ENCODE data around the gene GPLD1.
A peak's percentile ranks its signal among the peaks of the same experiment; 100 is the strongest.

Gene GPLD1

DNA sequence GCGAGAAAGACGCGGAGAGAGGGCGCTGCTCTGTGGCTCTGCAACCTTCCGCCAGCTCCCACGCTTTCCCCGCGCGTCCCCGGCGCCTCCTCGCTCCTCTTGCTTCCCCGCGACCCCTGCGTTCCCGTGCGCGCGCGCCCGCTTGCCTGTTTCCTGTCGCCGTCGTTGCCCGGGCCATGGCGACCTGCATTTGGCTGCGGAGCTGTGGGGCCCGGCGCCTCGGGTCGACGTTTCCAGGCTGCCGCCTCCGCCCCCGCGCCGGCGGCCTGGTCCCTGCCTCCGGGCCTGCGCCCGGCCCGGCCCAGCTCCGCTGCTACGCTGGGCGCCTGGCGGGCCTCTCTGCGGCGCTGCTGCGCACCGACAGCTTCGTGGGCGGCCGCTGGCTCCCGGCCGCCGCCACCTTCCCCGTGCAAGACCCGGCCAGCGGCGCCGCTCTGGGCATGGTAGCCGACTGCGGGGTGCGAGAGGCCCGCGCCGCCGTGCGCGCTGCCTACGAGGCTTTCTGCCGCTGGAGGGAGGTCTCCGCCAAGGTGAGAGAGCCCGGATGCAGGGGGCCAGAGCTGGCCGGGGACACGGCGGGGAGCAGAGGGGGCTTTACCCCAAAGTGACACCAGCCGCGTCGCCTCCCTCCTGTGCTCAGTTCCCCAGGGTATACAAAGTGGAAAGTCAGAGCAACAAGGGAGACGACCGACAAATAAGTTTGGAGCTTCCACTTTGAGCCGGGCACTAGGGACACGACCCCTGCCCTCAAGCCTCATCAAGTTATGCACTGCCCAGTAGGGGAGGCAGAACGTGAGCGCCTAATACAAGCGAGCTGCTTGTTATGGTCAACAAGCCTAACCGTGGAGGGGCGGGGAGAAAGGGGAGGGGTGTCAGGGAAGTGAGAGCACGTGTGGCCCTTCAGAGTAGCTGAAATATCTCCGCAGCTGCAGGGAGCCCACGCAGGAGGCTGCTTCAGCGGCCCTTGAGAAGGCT lies 5.7 kb upstream of the GPLD1 start, which contains the start of gene ALDH5A1:
TSS of gene ALDH5A1 (plus strand) at position 149 of the 975 bp plus-strand sequence. CDS start at position 177, 28 bp downstream.
- Histone ChIP-seq H3K9me2 (replicated peaks; ENCODE audit: control insufficient read depth, low read length) (no peaks in the 10 kb centered on the region), H3K9me3 (ENCODE audit: control insufficient read depth, insufficient read depth, low read length) (no peaks in the 10 kb centered on the region), H3K36me3 (ENCODE audit: control insufficient read depth, low read length) (peaks cover 18% of the 10 kb centered on the region), H3K27ac (ENCODE audit: low read depth, low read length) (peak within 1 kb of the TSS; percentile 55), H3K4me2 (ENCODE audit: low read length) (peak within 1 kb of the TSS; percentile 89), H3K79me2 (ENCODE audit: control insufficient read depth, low read length) (no peaks in the 10 kb centered on the region), H3K27me3 (ENCODE audit: control insufficient read depth, low read length) (no peaks in the 10 kb centered on the region), H4K20me1 (ENCODE audit: control insufficient read depth, insufficient read depth, low read depth, low read length) (no peaks in the 10 kb centered on the region), H3F3A (ENCODE audit: control insufficient read depth, insufficient read depth) (no peaks in the 10 kb centered on the region), H3K4me3 (ENCODE audit: low read length) (peak within 1 kb of the TSS; percentile 86), H3K4me1 (ENCODE audit: control insufficient read depth, low read length) (peaks cover 34% of the 10 kb centered on the region)
- TF ChIP-seq, protein P1, sequence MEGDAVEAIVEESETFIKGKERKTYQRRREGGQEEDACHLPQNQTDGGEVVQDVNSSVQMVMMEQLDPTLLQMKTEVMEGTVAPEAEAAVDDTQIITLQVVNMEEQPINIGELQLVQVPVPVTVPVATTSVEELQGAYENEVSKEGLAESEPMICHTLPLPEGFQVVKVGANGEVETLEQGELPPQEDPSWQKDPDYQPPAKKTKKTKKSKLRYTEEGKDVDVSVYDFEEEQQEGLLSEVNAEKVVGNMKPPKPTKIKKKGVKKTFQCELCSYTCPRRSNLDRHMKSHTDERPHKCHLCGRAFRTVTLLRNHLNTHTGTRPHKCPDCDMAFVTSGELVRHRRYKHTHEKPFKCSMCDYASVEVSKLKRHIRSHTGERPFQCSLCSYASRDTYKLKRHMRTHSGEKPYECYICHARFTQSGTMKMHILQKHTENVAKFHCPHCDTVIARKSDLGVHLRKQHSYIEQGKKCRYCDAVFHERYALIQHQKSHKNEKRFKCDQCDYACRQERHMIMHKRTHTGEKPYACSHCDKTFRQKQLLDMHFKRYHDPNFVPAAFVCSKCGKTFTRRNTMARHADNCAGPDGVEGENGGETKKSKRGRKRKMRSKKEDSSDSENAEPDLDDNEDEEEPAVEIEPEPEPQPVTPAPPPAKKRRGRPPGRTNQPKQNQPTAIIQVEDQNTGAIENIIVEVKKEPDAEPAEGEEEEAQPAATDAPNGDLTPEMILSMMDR (IDR thresholded peaks at IDR 0.05; ENCODE audit: low read depth, low read length, poor library complexity, severe bottlenecking) = peak; percentile 29
- TF ChIP-seq EZH2phosphoT487 (IDR thresholded peaks at IDR 0.05; ENCODE audit: borderline replicate concordance, low read length) = no peak

DNA sequence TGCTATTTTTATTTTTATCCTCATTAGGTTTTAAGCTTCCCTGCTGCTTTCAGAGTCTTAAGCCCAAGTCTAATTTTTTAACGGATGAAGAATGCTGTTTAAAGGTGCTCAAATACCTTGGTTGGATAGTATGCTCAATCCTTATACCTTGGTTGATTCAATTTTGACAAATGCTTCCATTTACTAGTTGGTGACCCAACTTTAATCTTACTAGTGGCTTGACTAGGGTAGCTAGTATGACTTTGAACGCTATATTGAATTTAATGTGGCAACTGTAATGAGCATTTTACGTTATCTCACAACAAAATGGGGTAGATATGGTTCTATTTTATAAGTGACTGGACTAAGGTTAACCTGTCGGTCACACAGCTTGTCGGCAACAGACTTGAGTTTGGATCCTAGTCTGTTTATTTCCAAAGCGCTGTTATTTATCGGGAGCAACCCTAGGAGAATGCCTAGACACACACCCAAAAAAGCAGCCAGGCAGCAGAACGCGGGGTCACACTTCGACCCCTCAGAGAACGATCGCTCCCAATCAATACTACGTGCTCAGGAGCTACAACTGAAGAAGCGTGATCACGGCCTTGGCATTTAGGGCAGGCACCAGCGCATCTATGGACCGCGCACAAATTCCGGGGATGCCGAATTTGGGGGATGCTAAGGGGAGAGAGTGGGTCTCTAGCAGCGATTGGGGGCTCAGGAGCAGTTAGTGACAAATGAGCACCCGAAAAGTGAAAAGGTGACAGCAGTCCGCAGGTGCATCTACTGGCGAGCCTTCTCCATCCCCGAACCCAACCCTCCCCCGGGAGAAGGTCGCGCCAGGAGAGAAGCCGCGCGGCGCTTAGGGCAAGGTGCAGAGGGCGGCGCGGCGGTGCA lies 4.8 kb upstream of the GPLD1 start:
- Histone ChIP-seq H3K79me2 (ENCODE audit: control insufficient read depth, low read length) (no peaks in the 10 kb centered on the region), H4K20me1 (ENCODE audit: control insufficient read depth, insufficient read depth, low read depth, low read length) (no peaks in the 10 kb centered on the region), H3K4me3 (ENCODE audit: low read length) (peak overlapping the region; percentile 86), H3K27me3 (ENCODE audit: control insufficient read depth, low read length) (no peaks in the 10 kb centered on the region), H3K4me1 (ENCODE audit: control insufficient read depth, low read length) (peaks cover 34% of the 10 kb centered on the region), H3F3A (ENCODE audit: control insufficient read depth, insufficient read depth) (no peaks in the 10 kb centered on the region), H3K36me3 (ENCODE audit: control insufficient read depth, low read length) (peaks cover 18% of the 10 kb centered on the region), H3K9me3 (ENCODE audit: control insufficient read depth, insufficient read depth, low read length) (no peaks in the 10 kb centered on the region), H3K9me2 (replicated peaks; ENCODE audit: control insufficient read depth, low read length) (no peaks in the 10 kb centered on the region), H3K4me2 (ENCODE audit: low read length) (peak overlapping the region; percentile 89), H3K27ac (ENCODE audit: low read depth, low read length) (peak overlapping the region; percentile 55)
- TF ChIP-seq, protein P1 (IDR thresholded peaks at IDR 0.05; ENCODE audit: low read depth, low read length, poor library complexity, severe bottlenecking) = no peak
- TF ChIP-seq EZH2phosphoT487 (IDR thresholded peaks at IDR 0.05; ENCODE audit: borderline replicate concordance, low read length) = no peak

DNA sequence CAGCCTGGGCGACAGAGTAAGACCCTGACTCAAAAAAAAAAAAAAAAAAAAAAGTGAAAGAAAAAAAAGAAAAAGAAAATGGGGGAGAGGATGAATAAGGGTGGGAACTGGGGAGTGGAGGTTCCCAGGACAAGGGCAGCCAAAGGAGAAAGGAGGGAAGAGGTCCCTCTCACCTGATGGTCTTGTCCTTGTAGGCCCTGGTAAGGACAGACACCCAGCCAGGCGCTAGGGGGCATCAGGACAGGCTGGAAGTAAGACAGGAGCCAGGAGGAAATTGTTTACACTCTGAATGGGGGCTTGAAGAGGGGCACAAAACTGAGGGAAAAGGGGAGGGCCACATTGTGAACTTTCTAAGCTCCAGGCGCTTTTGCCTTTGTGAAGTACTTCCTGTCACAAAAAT lies 3.1 kb upstream of the GPLD1 start:
- no peak for TF ChIP-seq EZH2phosphoT487 (IDR thresholded peaks at IDR 0.05; ENCODE audit: borderline replicate concordance, low read length)
- TF ChIP-seq, protein P1 (IDR thresholded peaks at IDR 0.05; ENCODE audit: low read depth, low read length, poor library complexity, severe bottlenecking) = peak; percentile 53
- Histone ChIP-seq H3K36me3 (ENCODE audit: control insufficient read depth, low read length) (peaks cover 9% of the 10 kb centered on the region), H3K4me2 (ENCODE audit: low read length) (no peak overlapping the region), H3K9me3 (ENCODE audit: control insufficient read depth, insufficient read depth, low read length) (no peaks in the 10 kb centered on the region), H3K4me3 (ENCODE audit: low read length) (no peak overlapping the region), H3K27me3 (ENCODE audit: control insufficient read depth, low read length) (no peaks in the 10 kb centered on the region), H4K20me1 (ENCODE audit: control insufficient read depth, insufficient read depth, low read depth, low read length) (no peaks in the 10 kb centered on the region), H3F3A (ENCODE audit: control insufficient read depth, insufficient read depth) (no peaks in the 10 kb centered on the region), H3K79me2 (ENCODE audit: control insufficient read depth, low read length) (no peaks in the 10 kb centered on the region), H3K27ac (ENCODE audit: low read depth, low read length) (no peak overlapping the region), H3K4me1 (ENCODE audit: control insufficient read depth, low read length) (peaks cover 31% of the 10 kb centered on the region), H3K9me2 (replicated peaks; ENCODE audit: control insufficient read depth, low read length) (no peaks in the 10 kb centered on the region)
